Uterus (tissue), 4 donors: ENCODE results near the gene BMP2. TPM values are rescaled to one million over a fixed set of nuclear protein-coding genes. Genes with fewer than 3 reads are reported as not detected.

Experiments
- DNase-seq, 2 donors: peaks; one replicate each; pipeline ENCODE4 v3.0.0-alpha.2; 2019 to 2020
- H3K27ac ChIP-seq, 2 donors: fragments of 200-600 bp; sonication (generic); 1 replicate in 1 of 2; 2 replicates in 1 of 2; pipeline ENCODE4 v1.5.1; 2016 to 2018
- H3K27me3 ChIP-seq, 2 donors: fragments of 200-600 bp; sonication (generic); one replicate each; pipeline ENCODE4 v1.5.1; 2018 to 2019; ENCODE audit warnings: control low read depth in 1 of 2
- H3K36me3 ChIP-seq, 2 donors: fragments of 200-600 bp; sonication (generic); one replicate each; pipeline ENCODE4 v1.5.1; 2019; ENCODE audit warnings: control low read depth in 1 of 2
- H3K4me1 ChIP-seq, 2 donors: fragments of 200-600 bp; sonication (generic); one replicate each; pipeline ENCODE4 v1.5.1; 2018 to 2019; ENCODE audit warnings: control low read depth in 1 of 2
- H3K4me3 ChIP-seq, 2 donors: fragments of 200-600 bp; sonication (generic); 1 replicate in 1 of 2; 2 replicates in 1 of 2; pipeline ENCODE4 v1.5.1; 2018 to 2019; ENCODE audit warnings: mild to moderate bottlenecking in 1 of 2
- H3K9me3 ChIP-seq, 2 donors: fragments of 200-600 bp; sonication (generic); one replicate each; pipeline ENCODE4 v1.5.1; 2019; ENCODE audit warnings: control low read depth in 1 of 2
- CTCF ChIP-seq, 4 experiments: fragments of 200-600 bp in 2 of 4; fragments of 450-650 bp in 2 of 4; sonication (generic) in 2 of 4; IDR thresholded peaks; one replicate each; pipeline ENCODE4 v1.5.1; 2016 to 2019; ENCODE audit warnings: antibody characterized with exemption in 4 of 4, mild to moderate bottlenecking in 2 of 4, moderate library complexity in 1 of 4
- POLR2A ChIP-seq, 2 donors: fragments of 450-650 bp; IDR thresholded peaks; one replicate each; pipeline ENCODE4 v1.6.1; 2016; ENCODE audit warnings: antibody characterized with exemption in 2 of 2, mild to moderate bottlenecking in 1 of 2, moderate library complexity in 1 of 2
- intact Hi-C: fragments of 100-400 bp; cut with DNase I; formaldehyde crosslinking; loops from one replicate; pipeline ENCODE4 v1.15.1; 2023; ENCODE audit warnings: low total_unique reads
- total RNA-seq, 4 donors: library from RNA; depleted of rRNA in 3 of 4; stranded (reverse); fragments of >200 nt in 3 of 4; gene quantifications; one replicate each; pipeline versions ENCODE4 v1.1.0 to v1.2.4, GENCODE V29; 2014 to 2023
- donor health status: DM: yes; HTN: yes; CAD: no.

Gene BMP2
- total RNA-seq, 4 donors from 2014 or later: 2.1 to 17.0 (median 4.9) TPM

GRCh38 chr20:6768228-6769140, 998 bp downstream of the BMP2 start:
- intact Hi-C loops: no loop called here
- Histone ChIP-seq H3K27me3 (no peaks in the 10 kb centered on the region), H3K36me3 (no peaks in the 10 kb centered on the region), H3K27ac (peak overlapping the region; percentile 62 to 72), H3K4me1 (no peaks in the 10 kb centered on the region), H3K9me3 (no peaks in the 10 kb centered on the region), H3K4me3 (peak overlapping the region; percentile 50 to 63)
- no peak for TF ChIP-seq CTCF (IDR thresholded peaks at IDR 0.05)
- no peak for TF ChIP-seq POLR2A (IDR thresholded peaks at IDR 0.05)
- DNase-seq: peak in 1 of 2 donors; percentile 19

GRCh38 chr20:6769903-6770785, 2.7 kb downstream of the BMP2 start:
- Histone ChIP-seq H3K36me3 (no peaks in the 10 kb centered on the region), H3K9me3 (no peaks in the 10 kb centered on the region), H3K4me1 (no peaks in the 10 kb centered on the region), H3K4me3 (peak overlapping the region; percentile 50 to 63), H3K27ac (no peak overlapping the region), H3K27me3 (no peaks in the 10 kb centered on the region)
- peak; percentile 31 to 46 for DNase-seq
- TF ChIP-seq CTCF (IDR thresholded peaks at IDR 0.05) (no peak), POLR2A (IDR thresholded peaks at IDR 0.05) (no peak)
- intact Hi-C loops: no loop called here

GRCh38 chr20:6770786-6771100, 3.3 kb downstream of the BMP2 start:
- no peak for TF ChIP-seq CTCF (IDR thresholded peaks at IDR 0.05)
- TF ChIP-seq POLR2A (IDR thresholded peaks at IDR 0.05): no peak
- intact Hi-C loops: no loop called here
- Histone ChIP-seq H3K36me3 (no peaks in the 10 kb centered on the region), H3K27me3 (no peaks in the 10 kb centered on the region), H3K4me3 (no peak overlapping the region), H3K27ac (no peak overlapping the region), H3K4me1 (no peaks in the 10 kb centered on the region), H3K9me3 (no peaks in the 10 kb centered on the region)
- DNase-seq: no peak

- no peaks in the 10 kb centered on the region for H3K27me3 ChIP-seq
- no peaks in the 10 kb centered on the region for H3K4me1 ChIP-seq
- DNase-seq: no peak
- H3K27ac ChIP-seq: no peak overlapping the region
- H3K9me3 ChIP-seq: no peaks in the 10 kb centered on the region
- no peak overlapping the region for H3K4me3 ChIP-seq
- intact Hi-C loops: no loop called here
- H3K36me3 ChIP-seq: no peaks in the 10 kb centered on the region
- TF ChIP-seq POLR2A (IDR thresholded peaks at IDR 0.05) (no peak), CTCF (IDR thresholded peaks at IDR 0.05) (no peak)
These were observed 13.1 kb downstream of the BMP2 start for GRCh38 chr20:6780433-6781190.
